Endothelial cell of umbilical vein (primary cell): ENCODE measurements around the gene CDK17.

ENCODE experiments used
- EZH2 ChIP-seq: IDR thresholded peaks from 2 replicates; pipeline ENCODE4 v1.6.1; 2012; ENCODE audit warnings: borderline replicate concordance, low read depth, mild to moderate bottlenecking, moderate library complexity, low read length, inconsistent platforms; ENCODE audit not compliant: severe bottlenecking
- MYC ChIP-seq: IDR thresholded peaks from one replicate; pipeline ENCODE4 v1.6.1; 2011; ENCODE audit warnings: mild to moderate bottlenecking, low read depth, low read length
- POLR2A ChIP-seq: IDR thresholded peaks from 2 replicates; pipeline ENCODE4 v1.6.1; 2012; ENCODE audit warnings: low read depth, mild to moderate bottlenecking, control low read depth, low read length
- TF ChIP-seq, protein P1 (sequence below): IDR thresholded peaks from 2 replicates; pipeline ENCODE4 v1.6.1; 2011; ENCODE audit not compliant: insufficient read depth, insufficient read length
- TF ChIP-seq, protein P2 (sequence below), 2 donors: IDR thresholded peaks; 1 replicate in 1 of 2; 2 replicates in 1 of 2; pipeline ENCODE4 v1.5.1; 2011; ENCODE audit warnings: low read length in 2 of 2, mild to moderate bottlenecking in 2 of 2, moderate library complexity in 2 of 2, control low read depth in 1 of 2, inconsistent platforms in 1 of 2, low read depth in 1 of 2; ENCODE audit not compliant: insufficient read depth in 1 of 2; ENCODE audit errors: extremely low read depth in 1 of 2

DNA sequence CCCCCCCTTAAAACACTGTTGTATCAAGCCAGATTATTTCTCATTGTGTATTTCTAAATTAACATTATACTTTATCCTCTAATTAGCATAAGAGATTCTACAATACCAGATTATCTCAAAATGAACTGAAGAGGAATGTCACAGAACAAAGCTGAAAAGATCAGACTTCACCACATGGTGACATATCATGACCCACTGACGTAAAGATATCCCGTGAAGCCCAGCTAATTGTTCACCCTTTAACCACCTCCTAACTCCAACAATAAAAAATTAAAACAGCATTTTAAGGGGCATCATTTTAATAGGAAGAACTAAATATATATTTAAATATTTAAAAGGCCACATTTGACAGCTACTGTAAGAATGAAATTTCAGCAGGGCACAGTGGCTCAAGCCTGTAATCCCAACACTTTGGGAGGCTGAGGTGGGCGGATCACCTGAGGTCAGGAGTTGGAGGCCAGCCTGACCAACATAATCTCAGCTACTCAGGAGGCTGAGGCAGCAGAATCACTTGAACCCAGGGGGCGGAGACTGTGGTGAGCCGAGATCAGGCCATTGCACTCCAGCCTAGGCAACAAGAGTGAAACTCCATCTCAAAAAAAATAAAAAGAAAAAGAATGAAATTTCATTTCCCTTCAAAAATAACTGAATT, 29.0 kb downstream of the CDK17 start:
- no peak for TF ChIP-seq POLR2A
- TF ChIP-seq, protein P1, sequence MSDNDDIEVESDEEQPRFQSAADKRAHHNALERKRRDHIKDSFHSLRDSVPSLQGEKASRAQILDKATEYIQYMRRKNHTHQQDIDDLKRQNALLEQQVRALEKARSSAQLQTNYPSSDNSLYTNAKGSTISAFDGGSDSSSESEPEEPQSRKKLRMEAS, result no peak
- TF ChIP-seq, protein P2, sequence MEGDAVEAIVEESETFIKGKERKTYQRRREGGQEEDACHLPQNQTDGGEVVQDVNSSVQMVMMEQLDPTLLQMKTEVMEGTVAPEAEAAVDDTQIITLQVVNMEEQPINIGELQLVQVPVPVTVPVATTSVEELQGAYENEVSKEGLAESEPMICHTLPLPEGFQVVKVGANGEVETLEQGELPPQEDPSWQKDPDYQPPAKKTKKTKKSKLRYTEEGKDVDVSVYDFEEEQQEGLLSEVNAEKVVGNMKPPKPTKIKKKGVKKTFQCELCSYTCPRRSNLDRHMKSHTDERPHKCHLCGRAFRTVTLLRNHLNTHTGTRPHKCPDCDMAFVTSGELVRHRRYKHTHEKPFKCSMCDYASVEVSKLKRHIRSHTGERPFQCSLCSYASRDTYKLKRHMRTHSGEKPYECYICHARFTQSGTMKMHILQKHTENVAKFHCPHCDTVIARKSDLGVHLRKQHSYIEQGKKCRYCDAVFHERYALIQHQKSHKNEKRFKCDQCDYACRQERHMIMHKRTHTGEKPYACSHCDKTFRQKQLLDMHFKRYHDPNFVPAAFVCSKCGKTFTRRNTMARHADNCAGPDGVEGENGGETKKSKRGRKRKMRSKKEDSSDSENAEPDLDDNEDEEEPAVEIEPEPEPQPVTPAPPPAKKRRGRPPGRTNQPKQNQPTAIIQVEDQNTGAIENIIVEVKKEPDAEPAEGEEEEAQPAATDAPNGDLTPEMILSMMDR (IDR thresholded peaks at IDR 0.05; ENCODE audit: extremely low read depth in 1 of 2, insufficient read depth in 1 of 2, low read depth in 1 of 2, low read length in 2 of 2), result no peak
- no peak for TF ChIP-seq MYC
- no peak for TF ChIP-seq EZH2
